Left renal pelvis (tissue), 4 donors: ENCODE results near the gene CLN6. TPM values are rescaled to one million over a fixed set of nuclear protein-coding genes. Genes with fewer than 3 reads are reported as not detected.
A peak's percentile ranks its signal among the peaks of the same experiment; 100 is the strongest.

Source experiments
- DNase-seq, 4 donors: peaks; one replicate each; pipeline ENCODE4 v3.0.0-alpha.2; 2013; ENCODE audit warnings: low read depth in 4 of 4, low spot score in 3 of 4
- polyA plus RNA-seq, 4 donors: library from polyadenylated mRNA; unstranded; fragments of 120-200 nt; gene quantifications; one replicate each; pipeline ENCODE4 v1.2.1, GENCODE V29; 2013; ENCODE audit not compliant: insufficient read length in 4 of 4

CLN6 gene
- polyA plus RNA-seq = 10 to 100 TPM; 17.9 to 46.4 (median 33.8) TPM

DNA sequence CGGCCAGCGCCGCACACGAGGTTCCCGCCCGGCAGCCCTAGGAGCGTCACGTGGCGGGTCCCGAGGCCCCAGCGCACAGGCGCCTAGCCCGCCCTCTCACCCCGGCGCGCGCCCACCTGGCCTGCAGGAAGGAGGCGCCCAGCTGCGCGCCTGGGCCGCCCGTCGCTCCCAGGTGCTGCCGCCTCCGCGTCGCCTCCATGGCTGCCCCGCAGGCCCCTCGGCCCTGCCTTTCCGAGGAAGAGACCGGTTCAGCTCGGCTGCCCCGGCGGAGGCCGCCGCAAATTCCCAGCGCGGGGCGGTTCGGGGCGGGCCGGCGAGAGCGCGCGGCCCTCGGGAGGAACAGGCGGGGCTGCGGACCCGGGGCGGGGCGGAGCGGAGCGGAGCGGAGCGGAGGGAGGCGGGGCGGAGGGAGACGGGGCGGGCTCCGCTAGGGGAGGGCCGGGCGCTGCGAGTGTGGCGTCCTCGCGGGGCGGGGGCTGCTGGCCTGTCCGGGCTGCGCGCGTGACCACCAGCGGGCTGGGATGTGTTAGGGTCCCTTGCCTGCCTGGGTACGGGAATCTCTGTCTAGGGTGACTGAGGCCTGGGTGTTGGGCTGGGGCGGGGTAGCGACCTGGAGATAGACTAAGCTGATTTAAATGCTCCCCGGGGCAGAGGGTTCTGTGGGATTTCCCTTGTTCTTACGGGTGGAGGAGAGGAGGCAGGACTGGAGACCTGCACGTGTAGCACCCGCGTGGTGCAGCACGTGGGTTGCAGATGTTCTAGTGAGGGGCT is at the start of gene CLN6:
CLN6 (minus strand) TSS at position 343 of the 771 bp plus-strand sequence; CDS start at position 199, 144 bp downstream.
- peak in 3 of 4 donors; percentile 61 to 73 (median 66) for DNase-seq

DNA sequence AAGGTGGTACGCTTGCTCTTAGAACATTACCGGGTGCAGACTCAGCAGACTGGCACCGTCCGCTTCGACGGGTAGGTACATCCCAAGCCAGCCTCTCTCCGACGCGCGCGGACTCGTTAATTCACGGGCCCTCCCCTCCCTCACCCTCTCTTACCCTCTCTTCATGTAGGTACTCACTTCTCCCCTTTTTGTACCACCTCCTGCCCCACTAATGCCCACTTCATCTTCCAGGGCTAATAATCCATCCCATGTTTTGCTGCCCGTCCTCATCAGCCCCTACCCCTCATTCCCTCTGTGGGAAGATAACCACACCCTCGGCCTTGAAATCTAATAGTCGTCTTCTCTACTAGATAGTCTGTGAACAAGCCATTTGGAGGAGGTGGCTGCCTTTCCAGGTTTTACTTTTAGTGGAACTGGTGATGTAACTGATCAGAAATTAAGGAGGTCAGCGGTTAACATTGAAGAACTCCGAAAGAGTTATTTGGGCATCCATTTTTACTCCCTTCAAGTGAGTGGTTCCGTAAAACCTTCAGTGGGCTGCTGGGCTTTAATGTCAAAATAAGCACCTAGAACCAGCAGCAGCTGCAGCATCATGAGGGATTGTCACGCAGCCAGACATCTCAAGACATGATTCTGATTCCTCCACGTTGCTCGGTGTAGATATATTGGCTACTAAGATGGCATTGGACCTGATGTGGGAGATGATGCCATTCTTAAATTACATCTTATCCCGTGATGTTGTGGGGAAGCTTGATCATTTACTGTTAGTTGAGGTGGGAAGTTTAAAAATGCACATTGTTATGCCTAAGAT is 49.3 kb upstream of the CLN6 start:
- DNase-seq = peak in 1 of 4 donors; percentile 22

DNA sequence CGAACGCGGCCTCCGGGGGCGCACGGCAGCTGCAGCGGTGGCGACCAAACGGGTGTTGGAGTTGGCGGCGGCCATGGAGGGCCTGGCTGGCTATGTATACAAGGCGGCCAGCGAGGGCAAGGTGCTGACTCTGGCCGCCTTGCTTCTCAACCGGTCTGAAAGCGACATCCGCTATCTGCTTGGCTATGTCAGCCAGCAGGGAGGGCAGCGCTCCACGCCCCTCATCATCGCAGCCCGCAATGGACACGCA is 48.7 kb upstream of the CLN6 start:
- no peak for DNase-seq

DNA sequence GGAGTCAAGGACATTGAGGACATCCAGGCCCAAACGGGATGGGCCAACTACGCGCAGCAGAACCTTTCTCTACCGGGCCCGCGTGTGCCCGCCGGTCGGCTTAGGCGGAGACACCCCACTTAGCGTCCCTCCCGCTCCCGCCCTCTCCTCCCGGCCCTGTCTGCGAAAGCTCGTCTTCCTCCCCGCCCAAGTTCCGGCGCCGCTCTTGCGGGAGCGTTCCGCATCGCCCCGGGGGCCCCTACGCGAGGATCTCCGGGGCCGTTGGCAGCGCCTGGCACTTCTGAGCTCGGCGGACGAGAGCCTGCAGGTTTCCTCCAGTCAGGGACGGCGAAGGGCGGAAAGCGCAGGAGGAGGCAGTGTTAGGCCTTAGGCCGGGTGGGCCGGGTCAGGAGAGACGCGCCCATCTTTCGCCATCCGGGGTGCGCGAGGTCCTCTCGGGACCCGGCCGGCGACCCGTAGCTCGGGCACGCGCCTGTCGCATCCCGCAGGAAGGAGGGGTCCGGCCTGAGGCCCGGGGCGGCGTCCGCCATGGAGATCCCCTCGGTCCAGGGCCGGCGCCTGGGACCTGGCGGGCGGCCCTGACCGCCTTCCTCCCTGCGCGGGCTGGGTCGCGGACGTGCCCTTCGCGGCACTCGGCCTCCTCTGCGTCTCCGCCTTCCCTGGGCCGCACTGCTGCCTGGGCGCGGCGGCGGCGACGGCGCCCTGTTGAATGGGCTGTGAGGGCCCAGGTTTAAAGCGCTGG is 48.2 kb upstream of the CLN6 start, which contains the start of gene FEM1B:
FEM1B (plus strand) TSS at position 143 of the 742 bp plus-strand sequence. CDS start 673 bp downstream, outside the sequence.
- peak; percentile 78 to 87 (median 84) for DNase-seq

DNA sequence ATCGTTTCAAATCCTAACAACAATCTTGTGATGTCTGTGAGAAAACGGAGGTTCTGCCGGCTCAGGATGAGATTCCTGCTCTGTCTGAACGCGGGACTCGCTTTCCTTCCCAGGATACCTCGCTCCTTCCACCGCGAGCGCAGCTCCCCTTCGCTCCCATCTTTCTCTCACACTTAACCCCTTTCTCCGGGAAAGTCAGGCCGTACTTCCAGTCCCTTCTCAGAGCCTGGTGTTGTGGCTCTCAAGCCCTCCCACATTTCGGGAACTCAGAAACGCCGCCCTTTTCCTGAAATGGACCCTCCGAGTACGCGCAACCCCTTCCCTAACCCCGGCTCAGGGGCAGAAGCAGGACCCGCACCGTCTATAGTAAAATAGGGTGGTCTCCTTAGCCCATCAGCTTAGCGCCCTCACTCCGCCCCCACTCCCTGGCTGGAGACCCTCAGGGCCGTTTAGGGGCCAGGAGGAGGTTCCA is 47.6 kb upstream of the CLN6 start:
- peak in 2 of 4 donors; percentile 60 to 75 for DNase-seq

DNA sequence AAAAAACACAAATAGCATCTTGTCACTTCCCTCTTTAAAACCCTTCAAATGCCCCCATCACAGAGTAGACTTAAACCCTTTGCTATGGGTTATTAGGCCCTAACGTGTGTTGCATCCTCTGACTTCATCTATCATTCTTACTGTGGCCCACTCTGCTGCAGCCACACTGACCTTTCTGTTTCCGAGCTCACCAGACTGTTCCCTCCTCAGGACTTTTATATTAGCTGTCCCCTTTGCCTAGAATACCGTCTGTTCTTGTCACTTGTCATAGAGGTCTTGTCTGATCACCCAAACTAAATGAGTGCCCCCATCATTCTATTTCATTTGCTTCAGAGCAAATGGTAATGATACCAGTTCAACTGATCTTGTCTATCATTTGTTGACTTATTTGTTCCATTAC is 47.1 kb upstream of the CLN6 start:
- DNase-seq = no peak

DNA sequence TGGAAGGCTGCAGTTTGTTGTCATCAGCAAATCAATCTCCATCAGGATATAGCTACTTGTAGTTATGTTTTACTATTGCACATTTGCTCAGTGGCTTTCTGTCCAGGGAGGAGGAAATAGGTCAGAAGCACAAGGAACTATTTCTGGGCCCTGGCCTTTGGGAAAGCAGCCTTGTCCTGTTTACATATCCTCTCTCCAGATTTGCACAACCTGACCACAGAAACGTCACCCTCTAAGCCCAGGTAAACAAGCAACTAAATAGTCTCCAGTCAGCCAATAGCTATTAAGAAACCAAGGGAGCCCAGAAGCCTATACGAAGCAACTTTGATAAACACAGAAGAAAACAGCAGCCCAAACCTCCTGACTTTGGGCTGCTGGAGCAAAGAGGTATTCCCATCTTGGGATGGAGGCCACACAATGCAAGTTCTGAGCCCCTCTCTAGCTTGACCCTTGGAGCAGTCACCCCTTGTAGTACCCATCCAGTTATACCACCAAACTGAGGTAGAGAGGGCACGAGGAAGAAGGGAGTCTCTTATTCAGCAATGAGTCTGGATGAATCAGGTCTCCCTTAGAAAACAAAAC is 45.7 kb upstream of the CLN6 start:
- no peak for DNase-seq

DNA sequence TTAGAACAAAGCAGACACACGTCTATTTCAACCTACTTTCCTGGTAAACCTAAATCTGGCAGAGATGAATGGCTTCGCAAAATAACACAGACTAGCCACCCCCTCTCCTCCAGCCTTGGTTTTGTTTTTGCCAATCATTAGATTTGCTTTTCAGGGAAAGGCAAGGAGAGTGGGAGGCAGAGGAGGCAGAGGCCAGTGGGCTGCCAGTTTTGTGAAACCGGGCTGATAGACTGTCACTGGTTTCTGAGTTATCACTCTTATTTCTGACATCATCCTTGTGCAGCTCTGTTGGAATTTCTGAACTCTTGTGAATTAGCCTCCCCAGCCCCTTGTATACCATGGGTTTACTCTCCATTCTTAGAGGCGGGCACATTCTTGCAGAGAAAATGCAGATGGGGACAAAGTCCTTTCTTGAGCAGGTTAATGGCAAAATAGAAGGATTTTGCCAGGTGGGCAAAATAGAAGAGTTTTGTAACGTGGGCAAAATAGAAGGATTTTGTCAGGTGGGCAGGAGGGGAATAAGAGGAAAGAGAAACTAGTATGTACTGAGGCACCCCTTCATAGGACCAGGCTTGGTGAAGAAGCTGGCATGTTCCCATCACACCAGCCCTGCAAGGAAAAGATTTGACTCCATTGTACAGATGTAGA is 44.8 kb upstream of the CLN6 start:
- DNase-seq = no peak

DNA sequence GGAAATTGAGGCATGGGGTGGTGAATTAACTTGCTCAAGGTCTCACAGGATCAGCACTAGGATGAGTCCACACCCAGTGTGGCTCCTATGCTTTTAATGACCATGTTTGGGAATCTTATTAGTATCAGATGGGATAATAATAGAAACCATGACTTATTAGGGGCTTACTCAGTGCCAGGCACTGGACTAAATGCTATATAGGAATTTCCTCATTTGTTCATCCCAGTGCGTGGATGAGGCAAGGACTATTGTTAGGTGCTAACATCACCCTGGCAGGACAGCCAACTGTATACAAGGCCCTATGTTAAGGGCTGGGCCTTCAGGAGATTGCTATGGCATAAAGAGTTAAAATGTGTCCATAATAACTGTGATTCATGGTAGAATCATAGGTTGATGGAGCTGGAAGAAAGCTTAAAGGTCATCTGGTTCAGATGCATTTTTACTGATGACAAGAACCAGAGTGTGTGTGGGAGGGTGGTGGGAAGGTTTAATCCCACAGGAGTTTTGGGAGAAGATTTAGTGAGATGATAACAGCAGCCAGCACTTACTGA is 43.3 kb upstream of the CLN6 start:
- no peak for DNase-seq

DNA sequence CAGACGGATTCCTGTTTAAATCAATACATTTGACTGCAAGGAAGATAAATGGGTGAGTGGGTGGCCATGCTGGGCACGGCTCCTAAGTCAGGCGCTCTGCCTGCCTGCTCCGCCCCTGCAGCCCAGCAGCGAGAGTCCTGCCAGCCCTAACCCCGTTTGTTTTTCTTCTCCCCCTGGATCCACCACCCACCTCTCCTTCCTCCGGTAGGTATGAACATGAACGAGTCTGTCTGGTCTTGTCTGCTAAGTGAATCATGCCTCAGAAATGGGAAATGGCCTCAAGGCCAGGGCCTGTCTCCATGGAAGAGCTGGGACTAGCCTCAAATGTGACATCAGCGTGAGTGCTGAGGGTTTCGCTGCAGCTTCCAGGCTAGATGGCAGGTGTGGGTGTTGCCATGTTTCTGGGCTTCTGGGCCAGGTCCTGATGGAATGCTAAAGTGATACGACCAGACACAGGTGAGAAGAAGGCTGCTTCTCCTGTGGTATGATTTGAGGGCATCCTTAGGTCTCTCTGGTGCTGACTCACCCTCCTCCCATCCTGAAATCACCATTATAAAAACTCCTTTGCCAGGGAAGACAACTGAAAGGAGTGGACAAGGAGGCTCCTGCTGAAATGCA is 42.4 kb upstream of the CLN6 start:
- DNase-seq = no peak

DNA sequence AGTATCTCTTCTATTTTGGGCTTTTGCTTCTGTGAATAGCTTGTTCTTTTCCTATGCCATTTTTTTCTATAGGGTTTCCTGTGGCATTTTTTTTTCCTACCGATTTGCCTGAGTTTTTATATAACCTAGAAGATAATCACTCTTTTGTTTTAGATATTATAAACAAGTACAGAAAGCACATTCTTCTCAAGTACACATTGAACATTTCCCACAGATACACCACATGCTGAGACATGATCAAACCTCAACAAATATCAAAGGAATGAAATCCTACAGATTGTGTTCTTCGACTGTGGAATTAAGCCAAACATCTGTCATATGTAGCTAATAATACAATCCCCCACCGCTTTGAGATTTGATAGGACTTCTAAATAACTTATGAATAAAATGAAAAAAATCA is 38.9 kb upstream of the CLN6 start:
- no peak for DNase-seq

DNA sequence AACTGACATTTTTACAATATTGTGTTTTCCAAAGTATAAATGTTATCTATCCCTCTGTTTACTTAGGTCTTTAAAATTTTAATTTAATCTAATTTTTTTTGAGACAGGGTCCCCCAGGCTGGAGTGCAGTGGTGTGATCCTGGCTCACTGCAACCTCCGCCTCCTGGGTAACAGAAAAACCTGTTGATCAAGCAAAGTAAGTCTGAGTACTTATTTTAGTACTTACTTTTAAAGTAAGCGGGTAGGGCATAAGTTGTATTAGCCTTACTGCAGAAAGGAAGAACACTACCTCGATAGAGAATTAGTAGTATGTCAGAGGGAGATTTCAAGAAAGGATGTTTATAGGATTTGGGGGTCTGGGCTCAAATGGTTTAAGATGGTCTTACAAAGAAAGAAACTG is 36.1 kb upstream of the CLN6 start:
- DNase-seq = no peak

DNA sequence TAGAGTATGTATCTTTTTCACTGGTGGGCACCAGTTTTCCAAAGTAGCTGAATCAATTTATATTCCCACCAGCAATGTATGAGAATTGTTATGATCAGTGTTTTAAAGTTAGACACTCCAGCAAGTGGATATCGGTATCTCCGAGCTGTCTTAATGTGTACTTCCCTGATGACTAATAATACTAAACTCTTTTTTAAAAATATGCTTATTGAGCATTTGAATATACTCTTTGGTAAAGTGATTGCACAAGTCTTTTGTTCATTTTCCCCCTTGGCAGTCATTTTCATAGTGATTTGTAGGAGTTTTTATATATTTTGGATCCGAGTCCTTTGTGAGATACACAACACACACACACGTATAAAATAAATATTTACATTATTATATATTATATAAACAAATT is 35.6 kb upstream of the CLN6 start:
- no peak for DNase-seq

DNA sequence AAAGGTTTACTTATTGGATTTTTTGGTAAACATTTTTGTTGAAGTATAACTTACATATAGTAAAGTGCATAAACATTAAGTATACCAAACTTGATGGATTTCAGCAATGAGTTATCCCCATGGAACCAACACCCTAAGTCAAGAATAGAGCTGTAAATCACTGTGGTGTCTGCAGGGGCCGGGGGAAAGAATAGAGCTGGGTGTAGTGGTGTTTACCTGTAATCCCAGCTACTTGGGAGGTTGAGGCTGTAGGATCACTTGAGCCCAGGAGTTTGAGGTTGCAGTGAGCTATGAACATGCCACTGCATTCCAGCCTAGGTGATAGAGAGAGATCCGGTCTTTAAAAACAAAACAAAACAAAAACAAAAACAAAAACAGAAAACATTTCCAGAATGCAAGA is 34.8 kb upstream of the CLN6 start:
- DNase-seq = no peak

DNA sequence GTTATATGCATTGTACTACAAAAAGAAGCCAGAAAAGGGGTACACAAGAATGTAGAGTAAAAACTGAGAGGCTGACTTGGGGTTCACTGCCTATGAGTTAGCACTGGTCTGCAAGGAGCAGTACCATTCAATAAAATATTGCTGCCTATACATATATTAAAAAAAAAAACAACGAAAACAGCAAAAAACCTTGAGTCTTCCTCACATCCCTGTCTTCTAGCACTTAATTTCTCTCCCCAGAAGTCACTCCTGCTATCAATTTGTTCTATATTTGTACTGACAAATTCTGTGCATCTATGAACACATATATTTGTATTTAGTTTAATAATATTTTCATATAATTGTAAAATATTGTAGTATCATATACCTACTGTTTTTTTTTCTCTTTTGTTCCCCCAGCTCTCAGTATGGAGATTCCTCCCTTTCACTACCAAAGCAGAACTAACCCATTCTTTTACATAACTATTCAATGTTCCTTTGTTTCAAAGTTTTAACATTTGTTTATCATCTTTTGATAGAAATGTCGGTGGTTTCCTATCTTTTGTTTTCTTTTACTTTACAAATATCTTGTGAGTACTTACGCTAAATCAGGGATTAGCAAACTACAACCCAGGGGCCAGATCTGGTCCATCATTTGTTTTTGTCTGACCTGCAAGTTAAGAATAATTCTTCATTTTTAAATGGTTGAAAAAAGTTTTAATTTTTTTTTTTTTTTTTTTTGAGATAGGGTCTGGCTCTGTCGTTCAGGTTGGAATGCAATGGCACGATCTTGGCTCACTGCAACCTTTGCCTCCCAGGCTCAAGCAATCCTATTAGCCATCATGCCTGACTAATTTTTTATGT is 33.2 kb upstream of the CLN6 start:
- no peak for DNase-seq

DNA sequence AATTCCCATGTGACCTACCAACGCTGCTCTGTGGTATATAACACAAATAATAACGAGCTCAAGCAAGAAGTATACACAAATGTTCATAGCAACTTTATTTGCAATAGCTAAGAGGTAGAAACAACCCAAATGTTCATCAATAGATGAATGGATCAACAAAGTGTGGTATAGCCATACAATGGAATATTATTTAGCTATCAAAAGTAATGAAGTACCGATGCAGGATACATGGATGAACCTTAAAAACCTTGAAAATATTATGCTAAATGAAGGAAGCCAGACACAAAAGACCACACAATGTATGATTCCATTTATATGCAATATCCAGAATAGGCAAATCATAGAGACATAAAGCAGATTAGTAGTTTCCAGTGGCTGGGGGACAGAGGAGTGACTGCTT is 32.5 kb upstream of the CLN6 start:
- DNase-seq = no peak

DNA sequence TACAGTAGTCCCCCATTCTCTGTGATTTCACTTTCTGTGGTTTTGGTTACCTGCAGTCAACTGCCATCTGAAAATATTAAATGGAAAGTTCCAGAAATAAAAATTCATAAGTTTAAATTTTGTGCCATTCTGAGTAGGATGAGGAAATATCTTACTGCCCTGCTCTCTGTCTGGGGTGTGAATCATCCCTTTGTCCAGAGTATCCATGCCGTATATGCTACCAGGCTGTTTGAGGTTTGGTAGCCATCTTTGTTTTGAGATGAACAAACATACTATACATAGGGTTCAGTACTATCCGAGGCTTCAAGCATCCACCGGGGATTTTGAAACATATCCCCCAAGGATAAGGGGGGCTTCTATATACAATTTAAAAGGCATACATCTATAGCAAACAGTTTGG is 31.7 kb upstream of the CLN6 start:
- DNase-seq = no peak

DNA sequence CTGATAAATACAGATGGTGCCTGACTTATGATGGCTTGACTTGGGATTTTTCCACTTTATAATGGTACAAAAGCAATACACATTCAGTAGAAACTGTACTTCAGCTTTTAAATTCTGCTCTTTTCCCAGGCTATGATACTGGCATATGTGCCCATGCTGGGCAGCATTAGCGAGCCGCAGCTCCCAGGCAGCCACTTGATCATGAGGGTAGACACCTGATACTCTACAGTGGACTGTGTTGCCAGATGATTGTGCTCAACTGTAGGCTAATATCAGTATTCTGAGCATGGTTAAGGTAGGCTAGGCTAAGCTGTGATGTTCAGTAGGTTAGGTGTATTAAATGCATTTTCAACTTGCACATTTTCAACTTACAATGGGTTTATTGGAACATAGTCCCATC is 30.4 kb upstream of the CLN6 start:
- DNase-seq = no peak

DNA sequence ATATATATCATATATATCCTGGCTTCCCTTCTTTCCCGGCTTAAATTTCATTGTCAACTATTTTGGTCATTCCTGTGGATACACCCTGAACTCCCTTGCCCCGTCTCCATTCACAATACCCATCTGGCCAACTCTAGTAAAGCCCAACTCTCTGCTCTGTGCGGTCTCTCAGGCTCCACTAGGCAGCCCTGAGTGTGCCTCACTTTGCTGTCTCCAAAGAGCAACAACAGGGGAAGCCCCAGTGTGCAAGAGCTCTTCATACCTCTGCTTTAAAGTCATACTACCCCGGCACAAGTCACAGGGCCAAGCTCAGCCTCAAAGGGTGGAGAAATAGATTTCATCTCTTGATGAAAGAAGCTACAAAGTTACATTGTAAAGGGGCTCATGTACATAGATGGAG is 29.2 kb upstream of the CLN6 start:
- DNase-seq = no peak
